NT2/D1 (cell line): Measurements from ENCODE around the gene TPSAB1.

Experiments used
- SUZ12 ChIP-seq: IDR thresholded peaks from 2 replicates; pipeline ENCODE4 v1.6.1; 2011; ENCODE audit not compliant: insufficient read length, insufficient read depth; ENCODE audit errors: extremely low read depth
- ZNF274 ChIP-seq: IDR thresholded peaks from 2 replicates; pipeline ENCODE4 v1.6.1; 2011; ENCODE audit warnings: mild to moderate bottlenecking, low read depth, low read length

DNA sequence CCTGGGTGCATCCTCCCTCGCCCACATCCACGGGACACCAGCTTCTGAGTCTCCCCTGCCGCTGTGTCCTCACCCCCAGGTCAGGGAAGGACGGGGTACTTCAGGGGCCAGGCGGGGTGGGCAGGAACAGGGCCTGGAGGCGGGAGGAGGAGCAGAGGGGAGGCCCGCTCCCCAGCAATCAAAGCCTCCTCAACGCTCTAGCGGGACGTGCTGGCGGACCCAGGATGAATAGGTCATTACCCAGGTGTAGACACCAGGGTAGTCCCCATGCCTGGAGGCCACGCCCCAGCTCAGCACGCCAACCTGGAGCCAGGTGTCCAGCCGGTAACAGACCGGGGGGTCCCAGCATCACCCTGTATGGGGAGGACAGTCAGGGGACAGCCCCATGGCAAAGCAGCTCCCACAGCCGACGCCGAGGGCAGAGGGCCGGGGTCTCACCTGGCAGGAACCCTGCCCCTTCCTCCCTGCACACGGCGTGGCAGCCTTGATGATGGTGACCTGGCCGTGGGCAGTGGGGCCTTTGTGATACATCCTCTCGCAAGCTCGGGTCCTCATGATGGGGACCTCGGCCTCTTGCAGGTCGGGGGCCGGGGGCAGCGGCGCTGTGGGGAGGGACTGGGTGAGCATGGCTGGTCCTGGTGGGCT lies 39.6 kb downstream of the TPSAB1 start:
- TF ChIP-seq ZNF274 (no peak), SUZ12 (no peak)
